IMR-90 (cell line): ENCODE measurements around the gene FGF12. TPM values are rescaled to one million over a fixed set of nuclear protein-coding genes. Genes with fewer than 3 reads are reported as not detected.

ENCODE experiments used
- ATAC-seq: fragments of 200-7000 bp; cut with Tn5 transposase; 2 replicates; pipeline ENCODE4 v1.9.1; 2020; ENCODE audit warnings: low read depth, mild to moderate bottlenecking, moderate library complexity
- BruUV-seq: library from RNA; stranded (reverse); fragments of 400-500 nt; replicated peaks from 2 replicates; lab custom pipeline; 2021; lab: Mats Ljungman, UMichigan
- CTCF ChIA-PET: fragments of 300-600 bp; formaldehyde crosslinking; extraction: SDS; loops from one replicate; lab custom pipeline; 2021; ENCODE audit warnings: antibody characterized with exemption; lab: Yijun Ruan, JAX
- POLR2A ChIA-PET: fragments of 300-600 bp; sonication (Branson Sonifier 250); formaldehyde crosslinking; loops from one replicate; lab custom pipeline; 2022; ENCODE audit warnings: antibody characterized with exemption; ENCODE audit not compliant: unreplicated experiment; lab: Charles Lee
- DNase-seq: peaks from one replicate; pipeline ENCODE4 v3.0.0; 2013
- H2AFZ ChIP-seq: replicated peaks from 2 replicates; pipeline ENCODE3; 2013; ENCODE audit warnings: low read length, mild to moderate bottlenecking; ENCODE audit not compliant: poor library complexity
- H2AK5ac ChIP-seq: 2 replicates; pipeline ENCODE4 v1.6.1; 2013; ENCODE audit warnings: low read depth, low read length, inconsistent platforms
- H2AK9ac ChIP-seq: replicated peaks from 2 replicates; pipeline ENCODE3; 2013; ENCODE audit warnings: mild to moderate bottlenecking, low read depth, low read length, moderate library complexity; ENCODE audit not compliant: poor library complexity
- H2BK120ac ChIP-seq: 2 replicates; pipeline ENCODE4 v1.6.1; 2013; ENCODE audit warnings: low read depth, low read length, inconsistent platforms
- H2BK15ac ChIP-seq: 3 replicates; pipeline ENCODE4 v1.6.1; 2013; ENCODE audit warnings: low read depth, low read length, inconsistent platforms
- H2BK20ac ChIP-seq: 2 replicates; pipeline ENCODE4 v1.6.1; 2013; ENCODE audit warnings: low read depth, mild to moderate bottlenecking, inconsistent platforms, low read length, moderate library complexity
- H2BK5ac ChIP-seq: 2 replicates; pipeline ENCODE4 v1.6.1; 2013; ENCODE audit warnings: mild to moderate bottlenecking, low read depth, low read length, inconsistent platforms; ENCODE audit not compliant: poor library complexity, severe bottlenecking
- H3K14ac ChIP-seq: replicated peaks from 2 replicates; pipeline ENCODE4 v1.6.1; 2013; ENCODE audit warnings: low read depth, low read length, inconsistent platforms
- H3K18ac ChIP-seq: 2 replicates; pipeline ENCODE4 v1.6.1; 2013; ENCODE audit warnings: low read depth, low read length, control low read depth
- H3K23ac ChIP-seq: 2 replicates; pipeline ENCODE4 v1.6.1; 2013; ENCODE audit warnings: low read depth, low read length, inconsistent platforms
- H3K27ac ChIP-seq: 2 replicates; pipeline ENCODE4 v1.5.1; 2013; ENCODE audit warnings: mild to moderate bottlenecking, control low read depth, low read length; ENCODE audit not compliant: insufficient read depth
- H3K27me3 ChIP-seq: 2 replicates; pipeline ENCODE4 v1.6.1; 2013; ENCODE audit warnings: low read length; ENCODE audit not compliant: control insufficient read depth, insufficient read depth
- H3K36me3 ChIP-seq: 2 replicates; pipeline ENCODE4 v1.6.1; 2013; ENCODE audit warnings: low read length, mixed read lengths; ENCODE audit not compliant: control insufficient read depth, insufficient read depth
- H3K4ac ChIP-seq: 2 replicates; pipeline ENCODE4 v1.6.1; 2013; ENCODE audit warnings: low read depth, low read length, inconsistent platforms
- H3K4me1 ChIP-seq: 2 replicates; pipeline ENCODE4 v1.6.1; 2013; ENCODE audit warnings: low read length, mixed read lengths; ENCODE audit not compliant: control insufficient read depth, insufficient read depth
- H3K4me2 ChIP-seq: 2 replicates; pipeline ENCODE4 v1.6.1; 2013; ENCODE audit warnings: low read depth, mild to moderate bottlenecking, control low read depth, low read length, moderate library complexity
- H3K4me3 ChIP-seq: 2 replicates; pipeline ENCODE4 v1.5.1; 2013; ENCODE audit warnings: low read depth, mild to moderate bottlenecking, control low read depth, low read length, moderate library complexity; ENCODE audit not compliant: insufficient read depth
- H3K56ac ChIP-seq: 2 replicates; pipeline ENCODE4 v1.6.1; 2013; ENCODE audit warnings: low read length, inconsistent platforms; ENCODE audit not compliant: insufficient read depth; ENCODE audit errors: extremely low read depth
- H3K79me1 ChIP-seq, 2 experiments: 2 replicates each; pipeline ENCODE4 v1.6.1; 2013; ENCODE audit warnings: low read length in 2 of 2, inconsistent platforms in 1 of 2, low read depth in 1 of 2
- H3K9ac ChIP-seq: 2 replicates; pipeline ENCODE4 v1.6.1; 2013; ENCODE audit warnings: low read depth, low read length, control low read depth
- H3K9me1 ChIP-seq: 2 replicates; pipeline ENCODE4 v1.6.1; 2013; ENCODE audit warnings: low read length, inconsistent platforms; ENCODE audit not compliant: insufficient read depth
- H3K9me3 ChIP-seq: 2 replicates; pipeline ENCODE4 v1.6.1; 2013; ENCODE audit warnings: low read length; ENCODE audit not compliant: control insufficient read depth, insufficient read depth
- H4K20me1 ChIP-seq: 2 replicates; pipeline ENCODE4 v1.6.1; 2013; ENCODE audit warnings: low read length, inconsistent platforms; ENCODE audit not compliant: insufficient read depth
- H4K5ac ChIP-seq: 2 replicates; pipeline ENCODE4 v1.6.1; 2013; ENCODE audit warnings: mild to moderate bottlenecking, low read depth, low read length, control low read depth
- H4K8ac ChIP-seq, 2 experiments: 2 replicates each; pipeline ENCODE4 v1.6.1; 2013; ENCODE audit warnings: low read depth in 2 of 2, low read length in 2 of 2, control low read depth in 1 of 2, inconsistent platforms in 1 of 2
- H4K91ac ChIP-seq: 2 replicates; pipeline ENCODE4 v1.6.1; 2013; ENCODE audit warnings: low read depth, low read length, inconsistent platforms; ENCODE audit not compliant: insufficient read depth
- CEBPB ChIP-seq: IDR thresholded peaks from 2 replicates; pipeline ENCODE4 v1.6.1; 2012; ENCODE audit warnings: low read depth, low read length, improper control_type of control experiment
- CHD1 ChIP-seq: IDR thresholded peaks from 2 replicates; pipeline ENCODE4 v1.6.1; 2012; ENCODE audit warnings: low read depth, low read length, improper control_type of control experiment
- FOS ChIP-seq: fragments of 150-350 bp; IDR thresholded peaks from 2 replicates; pipeline ENCODE4 v1.6.1; 2016; ENCODE audit warnings: low read depth, low read length
- MAZ ChIP-seq: IDR thresholded peaks from 2 replicates; pipeline ENCODE4 v1.6.1; 2012; ENCODE audit warnings: low read depth, mild to moderate bottlenecking, low read length, improper control_type of control experiment, moderate library complexity, borderline replicate concordance
- RAD21 ChIP-seq: IDR thresholded peaks from 2 replicates; pipeline ENCODE4 v1.6.1; 2012; ENCODE audit warnings: low read length, improper control_type of control experiment
- SMC3 ChIP-seq: fragments of 150-350 bp; IDR thresholded peaks from 2 replicates; pipeline ENCODE4 v1.6.1; 2016; ENCODE audit warnings: low read depth, mild to moderate bottlenecking, antibody characterized with exemption, low read length, moderate library complexity
- WGBS, 2 experiments: methylation state at CpG; one replicate each; pipeline versions ENCODE4 v1.1.5 to v1.1.7; 2013; ENCODE audit warnings: missing lambda C conversion rate in 2 of 2; ENCODE audit not compliant: insufficient read length in 1 of 2; ENCODE audit errors: extremely low coverage in 2 of 2; 5-methylcytosine and 5-hydroxymethylcytosine counted together
- dilution Hi-C: fragments of 300-500 bp; cut with HindIII; formaldehyde crosslinking; loops from one replicate; pipeline ENCODE4 v1.14.3; 2018; ENCODE audit warnings: low sequenced_read_pairs; ENCODE audit not compliant: unreplicated experiment
- in situ Hi-C: fragments of 300-500 bp; cut with MboI; formaldehyde crosslinking; loops from 3 replicates; pipeline ENCODE4 v1.14.3; 2019; ENCODE audit warnings: low sequenced_read_pairs, inconsistent platforms, mixed read lengths
- intact Hi-C: fragments of 100-400 bp; cut with micrococcal nuclease; formaldehyde crosslinking; loops from 2 replicates; pipeline ENCODE4 v1.10.0; 2022
- polyA plus RNA-seq, 3 experiments: library from polyadenylated mRNA; depleted of rRNA; stranded (reverse); fragments of >200 nt; gene quantifications; 2 replicates each; pipeline ENCODE4 v1.2.3, GENCODE V29; 2012; ENCODE audit warnings: low replicate concordance in 1 of 3
- total RNA-seq: library from RNA; depleted of rRNA; stranded (reverse); fragments of >200 nt; gene quantifications from 2 replicates; pipeline ENCODE4 v1.2.3, GENCODE V29; 2012
- TF ChIP-seq, protein P1 (sequence below): fragments of 150-350 bp; IDR thresholded peaks from 2 replicates; pipeline ENCODE4 v1.6.1; 2016; ENCODE audit warnings: low read depth, mild to moderate bottlenecking, low read length, moderate library complexity, borderline replicate concordance

Gene FGF12
- total and polyA plus RNA-seq, 2 of the 4 experiments (the other 2 are of a cell fraction) = not detected

DNA sequence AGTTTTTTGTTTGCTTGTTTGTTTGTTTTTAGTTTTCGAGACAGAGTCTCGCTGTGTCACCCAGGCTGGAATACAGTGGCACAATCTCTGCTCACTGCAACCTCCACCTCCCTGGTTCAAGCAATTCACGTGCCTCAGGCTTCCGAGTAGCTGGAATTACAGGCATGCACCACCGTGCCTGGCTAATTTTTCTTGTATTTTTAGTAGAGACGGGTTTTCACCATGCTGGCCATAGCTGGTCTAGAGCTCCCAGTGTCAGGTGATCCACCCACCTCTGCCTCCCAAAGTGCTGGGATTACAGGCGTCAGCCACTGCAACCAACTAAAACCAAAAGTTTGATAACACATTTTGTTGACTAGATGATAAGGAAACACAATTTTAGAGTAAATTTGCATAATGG, 372.7 kb downstream of the FGF12 start:
- Histone ChIP-seq H3K27ac (no peak overlapping the region), H2BK15ac (no peak overlapping the region), H3K23ac (no peak overlapping the region), H2BK20ac (no peak overlapping the region), H3K79me1 (no peaks in the 10 kb centered on the region), H3K4me3 (no peak overlapping the region), H4K8ac (no peak overlapping the region), H2AFZ (no peak overlapping the region), H2AK9ac (no peak overlapping the region), H4K20me1 (no peaks in the 10 kb centered on the region), H3K4me2 (no peak overlapping the region), H3K36me3 (no peaks in the 10 kb centered on the region), H2BK120ac (no peak overlapping the region), H4K5ac (no peak overlapping the region), H3K9me1 (no peaks in the 10 kb centered on the region), H3K9ac (no peak overlapping the region), H4K91ac (no peak overlapping the region), H3K9me3 (no peaks in the 10 kb centered on the region; the same call in none of the 2 replicates), H2BK5ac (no peak overlapping the region), H3K4me1 (no peaks in the 10 kb centered on the region), H3K18ac (no peak overlapping the region), H3K27me3 (no peaks in the 10 kb centered on the region), H2AK5ac (no peak overlapping the region), H3K56ac (no peak overlapping the region), H3K14ac (no peak overlapping the region), H3K4ac (no peak overlapping the region)
- DNase-seq (no peak), ATAC-seq (no peak)
- CTCF ChIA-PET = no interaction called here
- dilution Hi-C loops = no loop called here
- in situ Hi-C loops = no loop called here
- POLR2A ChIA-PET = no interaction called here
- no TSS peak for BruUV-seq
- TF ChIP-seq RAD21 (no peak), SMC3 (no peak), FOS (no peak), MAZ (no peak), CHD1 (no peak), CEBPB (no peak)
- TF ChIP-seq, protein P1, sequence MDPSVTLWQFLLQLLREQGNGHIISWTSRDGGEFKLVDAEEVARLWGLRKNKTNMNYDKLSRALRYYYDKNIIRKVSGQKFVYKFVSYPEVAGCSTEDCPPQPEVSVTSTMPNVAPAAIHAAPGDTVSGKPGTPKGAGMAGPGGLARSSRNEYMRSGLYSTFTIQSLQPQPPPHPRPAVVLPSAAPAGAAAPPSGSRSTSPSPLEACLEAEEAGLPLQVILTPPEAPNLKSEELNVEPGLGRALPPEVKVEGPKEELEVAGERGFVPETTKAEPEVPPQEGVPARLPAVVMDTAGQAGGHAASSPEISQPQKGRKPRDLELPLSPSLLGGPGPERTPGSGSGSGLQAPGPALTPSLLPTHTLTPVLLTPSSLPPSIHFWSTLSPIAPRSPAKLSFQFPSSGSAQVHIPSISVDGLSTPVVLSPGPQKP = no peak
- intact Hi-C loops = no loop called here
- WGBS, 2 experiments = no CpG with 5 or more reads among the region's 7 CpGs
